OCI-M1 (cell line): ENCODE results near the gene MLLT1.

Experiments used
- DNase-seq: peaks from one replicate; lab custom pipeline; 2025; lab: John Stamatoyannopoulos, UW

Gene MLLT1

DNA sequence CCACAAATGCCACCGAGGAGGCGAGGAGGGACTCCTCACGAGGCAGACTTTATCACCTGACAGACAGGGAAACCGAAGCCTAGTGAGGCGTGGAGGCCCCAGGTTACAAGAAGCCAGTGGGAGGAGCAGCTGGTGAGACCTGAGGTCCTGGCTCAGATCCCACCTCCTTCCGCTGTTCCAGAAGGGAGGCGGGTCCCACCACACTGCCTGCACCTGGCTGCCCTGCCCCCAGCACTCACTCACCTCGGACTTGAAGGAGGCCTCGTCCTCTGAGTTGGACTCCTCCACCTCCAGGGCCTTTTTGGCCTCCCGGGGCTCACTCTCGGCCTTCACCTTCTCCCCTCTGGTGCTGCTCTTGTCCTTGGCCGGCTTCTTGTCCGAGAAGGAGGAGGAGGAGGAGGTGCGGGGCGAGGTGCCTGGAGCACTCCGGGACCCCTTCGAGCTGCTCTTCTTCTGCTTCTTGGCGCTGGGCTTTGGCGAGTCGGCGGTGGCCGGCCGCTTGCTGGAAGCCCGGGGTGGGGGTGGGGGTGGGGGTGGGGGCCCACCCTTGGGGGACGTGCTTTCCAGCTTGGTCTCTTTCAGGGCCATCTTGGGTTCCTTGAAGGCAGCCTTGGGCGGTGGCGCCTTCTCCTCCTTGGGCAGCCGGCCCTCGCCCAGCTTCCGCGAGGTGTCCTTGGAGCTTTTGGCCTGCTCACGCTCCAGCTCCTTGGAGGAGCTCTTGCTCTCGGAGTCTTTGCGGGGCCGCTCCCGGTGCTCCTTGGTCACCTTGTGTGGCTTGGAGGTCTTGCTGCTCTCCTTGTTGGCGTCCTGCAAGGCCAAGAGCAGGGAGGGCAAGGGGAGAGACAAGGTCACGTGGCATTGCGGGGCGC lies 57.7 kb downstream of the MLLT1 start:
- no peak for DNase-seq

DNA sequence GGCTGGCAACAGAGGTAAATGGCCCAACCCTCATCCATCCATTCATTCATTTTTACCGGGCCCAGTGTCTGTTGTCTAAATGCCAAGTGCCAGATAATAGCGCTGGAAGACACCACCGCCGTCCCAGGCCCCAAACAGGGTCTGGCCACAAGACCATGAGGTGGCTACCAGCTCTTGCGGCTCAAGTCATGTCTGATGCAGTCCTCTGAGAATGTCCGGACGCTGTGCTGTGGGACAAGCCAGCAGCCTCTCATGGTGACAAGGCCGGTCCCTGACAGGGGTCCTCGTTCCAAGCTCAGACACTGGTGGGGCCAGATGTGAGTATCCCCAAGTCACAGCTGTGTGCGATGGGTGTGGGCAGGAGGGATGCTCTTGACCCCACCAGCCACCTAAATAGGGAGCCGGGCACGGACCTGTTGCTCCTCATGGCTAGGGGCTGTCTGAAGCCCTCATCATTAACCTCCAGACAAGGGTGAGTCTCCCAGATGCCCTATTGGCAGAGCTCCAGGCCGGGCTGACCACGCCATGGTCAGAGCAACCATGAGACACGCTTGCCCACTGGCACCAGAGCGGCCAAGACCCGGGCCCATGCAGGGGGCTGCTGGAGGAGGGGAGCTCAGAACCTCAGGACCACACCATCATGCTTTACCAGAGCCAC lies 58.4 kb downstream of the MLLT1 start:
- DNase-seq: no peak

DNA sequence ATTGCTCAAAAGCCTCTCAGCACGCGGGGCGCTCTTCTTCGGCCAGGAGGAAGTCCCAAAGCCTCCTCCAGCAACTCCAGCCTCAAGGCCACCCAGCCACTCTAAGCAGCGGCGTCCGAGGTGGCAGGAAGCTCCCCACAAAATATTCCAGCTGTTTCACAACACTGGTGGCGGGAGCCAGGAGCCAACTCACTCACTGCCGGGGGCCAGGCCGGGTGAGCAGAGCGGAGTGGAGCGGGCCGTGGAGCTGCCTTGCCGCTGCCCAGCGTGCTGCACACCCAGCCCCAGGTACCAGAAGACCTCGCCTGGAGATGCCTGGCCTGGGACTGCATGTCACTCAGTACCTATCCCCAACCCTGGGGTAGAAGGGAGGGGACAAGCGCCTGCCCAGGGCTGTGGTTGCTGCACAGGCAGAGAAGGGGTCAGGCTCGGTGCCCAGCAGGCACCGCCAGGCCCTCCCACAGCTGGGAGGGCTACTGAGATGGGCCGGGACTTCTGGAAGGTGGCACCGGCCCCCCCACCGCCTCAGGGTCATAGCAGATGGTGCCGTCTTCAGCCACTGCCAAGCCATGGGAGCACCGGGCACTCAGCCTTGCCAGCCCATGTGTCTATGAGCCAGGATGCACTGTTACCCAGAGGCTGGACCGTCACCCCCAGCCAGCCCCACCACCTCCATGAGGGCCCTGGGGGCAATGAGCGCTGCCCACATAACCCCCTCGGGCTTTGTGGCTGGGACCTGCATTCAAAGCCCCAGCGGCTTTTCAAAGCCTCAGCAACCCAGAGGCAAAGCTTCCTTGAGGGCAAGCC lies 59.2 kb downstream of the MLLT1 start:
- DNase-seq: no peak

DNA sequence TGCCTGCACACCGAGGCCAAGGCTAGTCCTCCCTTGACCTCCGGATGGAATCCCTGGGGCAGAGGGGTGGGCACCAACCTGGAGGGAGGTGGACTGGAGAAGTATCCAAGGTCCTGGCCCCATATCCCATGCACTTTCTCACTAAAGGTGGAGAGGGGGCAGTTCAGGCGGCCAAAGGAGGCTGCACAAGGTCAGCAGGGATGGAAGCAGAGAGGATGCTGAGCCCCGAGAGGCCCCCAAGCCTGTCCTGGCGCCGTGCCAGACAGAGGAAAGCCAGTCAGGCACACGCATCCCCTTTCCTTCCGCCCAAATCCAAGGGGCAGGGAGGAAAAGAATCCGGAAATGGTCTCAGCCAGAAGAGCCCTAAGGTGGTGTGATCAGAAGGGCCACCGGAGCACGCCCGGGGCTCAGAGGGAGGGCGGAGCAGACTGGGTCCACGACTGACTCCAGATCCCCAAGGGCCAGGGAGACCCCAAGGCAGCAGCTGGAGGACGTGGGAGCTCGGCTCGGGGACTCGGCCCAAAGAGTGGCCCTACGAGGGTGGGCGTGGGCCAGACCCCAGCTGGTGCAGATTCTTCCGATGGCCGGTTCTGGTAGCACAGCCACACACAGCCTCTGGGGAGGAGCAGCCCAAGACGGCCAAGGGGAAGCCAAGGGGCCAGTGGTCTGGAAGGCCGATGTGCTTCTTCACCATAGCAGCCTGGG lies 60.0 kb downstream of the MLLT1 start:
- no peak for DNase-seq

DNA sequence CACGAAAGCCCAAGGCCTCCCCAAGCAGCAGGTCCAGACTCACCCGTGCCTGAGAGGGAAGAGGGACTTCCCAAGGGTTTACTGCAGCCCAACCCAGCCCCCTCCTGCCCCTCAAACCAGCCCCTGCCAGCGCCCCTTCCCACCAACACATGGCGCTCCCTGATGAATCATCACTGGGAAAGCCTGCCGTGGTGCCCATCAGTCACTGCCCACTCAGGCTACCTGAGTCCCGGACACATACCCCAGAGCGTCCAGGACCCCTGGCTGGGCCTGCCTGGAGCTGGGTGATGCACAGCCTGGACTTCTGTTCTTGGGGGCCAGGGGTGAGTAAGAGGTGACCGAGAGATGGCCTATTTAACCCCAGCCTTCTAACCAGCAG lies 60.6 kb downstream of the MLLT1 start:
- DNase-seq: no peak

DNA sequence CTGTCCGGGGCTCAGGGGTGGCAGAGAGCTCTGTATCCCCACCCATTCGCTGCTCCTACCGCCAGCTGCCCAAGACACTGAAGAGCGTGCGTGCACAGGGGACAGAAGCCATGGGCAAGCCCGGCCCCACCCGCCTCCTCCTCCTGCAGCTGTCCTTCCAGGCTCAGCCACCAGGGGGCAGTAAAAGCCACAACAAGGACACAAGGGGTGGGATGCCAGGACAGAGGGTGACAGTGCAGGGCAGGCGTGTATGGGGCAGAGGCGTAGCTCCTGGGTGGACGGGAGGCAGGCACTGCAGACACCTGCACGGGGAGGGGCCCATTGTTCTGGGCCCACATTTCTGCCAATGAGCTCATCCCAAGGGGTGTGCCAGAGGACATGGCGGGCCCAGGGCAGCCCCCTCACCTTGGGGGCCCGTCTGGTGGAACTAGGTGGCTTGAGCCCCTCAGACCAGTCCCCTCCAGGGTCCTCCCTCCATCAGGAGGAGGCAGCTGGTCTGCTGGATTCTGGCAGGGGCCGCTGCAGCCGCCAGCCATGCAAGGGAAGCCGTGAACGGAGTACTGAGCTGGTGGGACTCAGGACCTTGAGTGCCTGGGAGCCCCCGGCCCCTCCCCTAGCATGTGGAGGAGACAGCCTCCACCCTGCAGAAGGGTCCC lies 61.2 kb downstream of the MLLT1 start:
- DNase-seq: peak; percentile 74

DNA sequence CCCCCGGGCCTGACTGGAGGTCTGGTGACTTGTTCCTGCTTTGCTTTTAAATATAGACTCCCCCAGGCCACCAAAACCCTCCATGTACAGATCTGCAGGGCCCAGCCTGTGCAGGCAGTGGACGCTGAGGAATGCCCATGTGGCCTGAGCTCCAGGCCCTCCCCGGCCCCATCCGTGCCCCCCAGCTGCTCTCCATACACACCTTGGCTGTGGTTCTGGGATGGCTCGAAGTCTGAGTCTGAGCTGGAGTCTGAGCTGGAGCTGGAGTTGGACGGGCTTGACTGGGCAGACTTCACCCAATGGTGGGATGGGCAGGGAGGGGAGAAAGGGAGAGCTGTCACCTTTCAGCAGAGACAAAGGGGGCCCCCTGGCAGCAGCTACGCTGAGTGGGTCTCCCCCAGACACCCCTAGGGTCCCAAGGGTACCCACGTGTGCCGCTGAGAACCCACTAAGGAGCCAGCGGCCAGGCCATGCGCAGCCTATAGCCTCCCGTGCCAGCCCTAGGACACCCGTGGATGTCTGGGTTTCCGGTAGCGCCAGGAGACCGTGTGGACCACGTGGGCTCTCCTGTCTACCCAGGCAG lies 61.9 kb downstream of the MLLT1 start:
- no peak for DNase-seq

DNA sequence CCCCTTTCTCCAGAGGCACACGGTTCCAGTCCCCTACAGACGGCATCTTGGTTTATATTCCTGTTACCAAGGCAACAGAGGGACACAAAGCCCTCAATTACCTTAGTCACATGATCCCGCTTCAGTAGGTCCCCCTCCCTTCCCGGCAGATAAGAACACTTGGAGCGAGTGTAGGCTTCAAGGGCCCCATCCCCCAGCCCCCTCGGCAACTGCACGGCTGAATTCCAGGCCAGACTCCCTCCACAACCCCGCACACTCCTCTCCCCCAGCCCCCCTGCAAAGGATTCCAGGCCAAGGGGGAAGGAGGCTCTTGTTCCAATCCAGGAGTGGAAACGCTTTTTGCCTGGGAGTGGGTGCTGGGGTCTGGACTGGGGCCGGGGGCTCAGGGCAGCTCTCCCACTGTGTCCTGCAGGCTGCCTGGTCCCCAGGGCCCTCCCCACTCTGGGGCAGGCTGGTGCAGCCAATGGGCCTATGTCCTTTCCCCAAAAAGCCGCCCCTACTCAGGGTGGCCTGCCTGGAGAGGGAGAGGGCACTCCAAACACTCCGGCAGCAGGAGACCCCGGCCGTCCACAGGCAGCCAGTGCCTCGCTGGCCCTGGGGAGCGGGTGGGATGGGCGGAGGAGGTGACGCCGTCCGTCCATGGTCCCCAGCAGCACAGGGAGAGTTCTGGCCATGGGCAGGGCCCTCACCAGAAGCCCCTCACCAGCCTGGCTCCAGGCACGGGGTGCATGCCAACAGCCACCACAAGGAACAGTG lies 62.6 kb downstream of the MLLT1 start:
- no peak for DNase-seq

DNA sequence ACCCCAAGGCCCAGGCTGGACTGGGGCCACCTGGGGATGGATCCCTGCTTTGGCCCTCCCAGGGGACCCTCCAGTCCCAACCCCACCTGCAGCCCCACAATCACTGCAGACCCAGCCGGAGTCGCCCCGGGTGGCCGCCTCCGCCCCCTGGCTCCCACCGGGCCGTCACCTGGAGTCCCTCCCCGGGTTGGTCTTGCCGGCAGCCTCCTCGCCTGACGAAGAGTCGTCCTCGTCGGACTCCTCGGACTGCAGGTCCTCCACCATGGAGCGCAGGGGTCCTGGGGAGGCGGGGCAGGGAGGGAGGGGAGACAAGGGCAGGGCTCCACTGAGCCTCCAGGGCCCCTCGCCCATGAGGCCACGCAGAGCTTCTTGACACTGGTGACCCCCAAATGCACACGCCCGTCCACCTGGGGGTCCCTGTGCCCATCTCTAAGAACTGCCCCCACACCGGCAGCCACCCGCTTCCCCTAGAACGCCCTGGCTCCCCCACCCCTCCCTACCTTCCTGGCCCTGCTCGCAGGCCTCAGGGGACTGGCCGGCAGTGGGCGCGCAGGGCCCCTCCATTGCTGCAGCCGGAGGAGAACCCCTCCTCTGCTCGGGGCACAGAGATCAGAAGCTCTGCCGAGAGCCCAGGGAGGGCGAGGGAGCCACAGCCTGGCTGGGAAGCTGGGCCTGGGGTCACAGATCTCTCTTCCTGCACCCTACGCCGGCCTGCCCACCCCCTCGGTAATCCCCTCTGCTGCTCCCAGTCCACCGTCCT lies 63.4 kb downstream of the MLLT1 start:
- DNase-seq: no peak

DNA sequence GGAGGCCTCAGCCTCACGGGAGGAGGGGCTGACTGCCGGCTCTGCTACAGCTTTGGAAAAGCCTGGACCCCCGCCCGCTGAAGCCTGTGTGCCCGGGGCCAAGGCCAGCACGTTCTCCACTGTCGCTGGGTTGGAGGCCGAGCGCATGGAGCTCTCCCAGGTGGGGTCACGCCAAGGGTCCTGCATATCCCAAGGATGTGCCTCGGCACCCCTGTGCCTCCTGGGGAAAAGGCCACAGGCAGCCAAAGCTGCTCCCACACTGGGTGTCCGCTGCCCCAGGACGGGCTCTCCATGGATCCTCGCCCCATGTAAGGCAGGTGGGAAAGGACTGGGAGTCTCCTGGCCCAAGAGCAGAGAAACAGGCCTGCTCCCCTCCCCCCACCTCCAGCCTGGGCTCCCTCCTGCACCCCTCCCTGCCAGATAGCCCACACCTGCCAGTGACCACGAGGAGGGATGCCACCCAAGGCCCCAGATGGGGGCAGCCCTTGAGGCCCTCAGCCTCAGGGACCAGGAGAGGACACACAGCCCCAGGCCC lies 64.0 kb downstream of the MLLT1 start:
- DNase-seq: no peak

DNA sequence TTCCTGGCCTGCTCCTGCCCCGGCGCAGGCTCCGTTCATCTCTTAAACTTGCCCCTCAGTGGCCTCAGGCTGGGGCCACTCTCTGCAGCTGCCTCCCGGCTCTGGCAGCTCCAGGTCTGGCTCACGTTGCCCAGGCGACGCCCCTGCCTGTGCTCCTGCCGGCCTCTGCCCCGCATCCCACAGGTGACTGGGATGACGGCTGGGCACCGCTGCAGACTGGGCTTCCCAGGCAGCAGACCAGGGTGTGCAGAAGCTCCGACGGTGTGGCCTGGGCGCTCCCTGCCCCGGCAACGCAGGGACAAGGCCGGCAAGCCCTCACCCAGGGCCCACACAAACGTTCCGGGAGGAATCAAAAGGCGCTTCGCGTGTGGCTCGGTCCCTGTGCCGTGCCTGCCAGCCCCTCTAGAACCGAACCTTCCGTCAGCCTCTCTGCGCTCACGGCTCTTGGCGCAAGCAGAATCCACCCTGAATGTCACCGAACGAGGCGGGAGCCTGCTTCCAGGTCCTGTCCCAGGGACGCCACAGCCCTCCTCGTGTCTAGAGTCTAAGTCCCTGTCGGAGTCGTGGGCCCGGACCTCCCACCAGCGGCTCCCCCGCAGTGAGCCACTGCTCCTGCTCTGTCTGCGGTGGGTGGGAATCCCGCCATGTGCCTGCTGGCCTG lies 64.8 kb downstream of the MLLT1 start:
- DNase-seq: no peak

DNA sequence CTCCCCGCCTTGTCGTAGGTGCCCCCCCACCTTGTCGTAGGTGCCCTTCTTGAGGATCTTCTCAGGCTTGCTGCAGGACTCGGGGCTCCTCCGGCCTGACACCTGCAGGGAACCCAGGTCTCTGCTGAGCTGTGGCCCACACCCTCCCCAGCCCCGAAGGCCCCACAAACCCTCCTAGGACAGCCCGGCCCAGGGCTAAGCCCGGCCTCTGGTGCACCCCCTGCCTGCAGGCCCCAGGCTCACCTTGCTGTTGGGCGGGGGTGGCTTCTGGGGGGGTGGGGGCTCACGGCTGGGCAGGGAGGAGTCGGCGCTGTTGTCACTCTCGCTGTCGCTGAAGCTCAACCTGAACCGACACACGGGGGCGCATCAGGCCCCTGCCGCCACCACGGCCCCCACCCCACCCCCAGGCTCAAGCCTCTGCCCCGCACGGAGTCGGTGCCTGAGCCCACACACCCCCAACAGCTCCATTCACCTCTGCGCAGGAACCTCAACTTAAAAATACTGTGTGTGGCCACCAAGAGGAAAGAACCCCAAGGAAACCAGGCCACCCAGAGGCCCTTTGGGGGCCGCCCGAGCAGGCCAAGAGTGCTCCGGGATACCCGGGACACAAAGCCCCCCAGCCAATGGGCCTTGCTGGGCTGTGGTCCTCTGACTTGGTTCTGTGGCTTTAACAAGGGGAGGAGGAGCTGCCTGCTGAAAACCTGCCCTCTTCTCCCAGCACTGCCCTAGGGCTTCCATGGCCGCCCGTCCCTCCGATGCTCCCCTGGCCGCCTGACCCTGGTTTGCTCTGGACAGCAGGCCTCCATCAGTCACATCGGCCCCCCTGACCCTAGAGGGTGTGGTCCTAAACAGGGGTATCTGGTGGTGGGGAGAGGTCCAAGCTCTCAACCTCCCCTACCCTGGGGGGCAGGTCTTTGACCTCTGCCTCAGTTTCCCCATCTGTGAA lies 65.8 kb downstream of the MLLT1 start:
- no peak for DNase-seq

DNA sequence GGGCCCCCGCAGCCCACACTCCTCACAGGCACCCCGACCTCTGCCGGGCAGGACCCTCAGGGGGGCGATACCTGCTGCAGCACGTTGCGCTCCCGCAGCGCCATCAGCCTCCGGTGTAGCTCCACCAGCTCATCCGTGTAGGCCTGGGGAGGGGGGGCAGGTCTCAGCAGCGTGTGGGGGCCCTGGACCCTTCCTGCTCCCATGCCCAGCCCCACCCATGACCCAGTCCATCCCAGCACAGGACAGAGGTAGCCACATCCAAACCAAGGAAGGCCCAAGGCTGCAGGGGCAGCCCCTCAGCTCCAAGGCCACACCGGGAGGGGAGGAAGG lies 66.5 kb downstream of the MLLT1 start:
- no peak for DNase-seq

DNA sequence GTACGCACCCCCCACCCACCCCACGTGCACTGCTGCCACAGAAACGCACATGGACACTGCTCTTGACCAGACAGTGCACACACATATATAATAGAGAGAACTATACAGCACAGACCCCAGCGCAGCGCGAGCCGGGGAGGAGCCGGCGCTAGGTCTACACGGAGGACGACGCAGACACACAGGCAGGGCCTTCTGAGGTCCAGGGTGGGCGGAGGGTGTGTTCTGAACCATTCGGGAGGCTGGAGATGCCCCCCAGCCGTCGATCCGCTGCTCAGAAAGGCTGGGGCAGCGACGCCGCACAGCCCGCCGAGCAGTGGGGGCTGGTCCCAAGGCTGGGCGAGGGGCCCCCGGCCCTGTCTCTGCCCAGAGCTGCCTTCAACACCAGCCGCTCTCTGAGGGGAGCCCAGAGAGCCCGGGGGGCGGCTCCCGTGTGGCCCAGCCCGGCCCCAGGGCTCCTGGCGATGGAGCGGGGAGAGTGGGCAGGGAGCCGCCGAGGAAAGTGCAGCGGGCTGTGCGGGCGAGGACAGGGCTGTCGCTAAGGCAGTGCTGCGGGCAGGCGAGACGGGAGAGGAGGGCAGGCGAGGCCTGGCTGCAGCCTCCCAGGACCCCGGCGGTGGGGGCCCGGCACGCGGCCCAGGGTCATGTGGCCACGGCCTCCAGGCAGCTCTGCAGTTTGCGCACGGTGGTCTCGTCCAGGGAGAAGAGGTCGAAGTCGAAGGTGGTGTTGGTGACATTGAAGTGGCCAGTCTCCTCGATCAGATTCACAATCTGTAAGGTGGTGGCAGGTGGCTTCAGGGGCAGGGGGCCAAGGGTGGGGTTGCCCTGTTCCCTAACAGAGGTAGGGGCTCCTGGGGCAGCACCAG lies 67.1 kb downstream of the MLLT1 start:
- no peak for DNase-seq

DNA sequence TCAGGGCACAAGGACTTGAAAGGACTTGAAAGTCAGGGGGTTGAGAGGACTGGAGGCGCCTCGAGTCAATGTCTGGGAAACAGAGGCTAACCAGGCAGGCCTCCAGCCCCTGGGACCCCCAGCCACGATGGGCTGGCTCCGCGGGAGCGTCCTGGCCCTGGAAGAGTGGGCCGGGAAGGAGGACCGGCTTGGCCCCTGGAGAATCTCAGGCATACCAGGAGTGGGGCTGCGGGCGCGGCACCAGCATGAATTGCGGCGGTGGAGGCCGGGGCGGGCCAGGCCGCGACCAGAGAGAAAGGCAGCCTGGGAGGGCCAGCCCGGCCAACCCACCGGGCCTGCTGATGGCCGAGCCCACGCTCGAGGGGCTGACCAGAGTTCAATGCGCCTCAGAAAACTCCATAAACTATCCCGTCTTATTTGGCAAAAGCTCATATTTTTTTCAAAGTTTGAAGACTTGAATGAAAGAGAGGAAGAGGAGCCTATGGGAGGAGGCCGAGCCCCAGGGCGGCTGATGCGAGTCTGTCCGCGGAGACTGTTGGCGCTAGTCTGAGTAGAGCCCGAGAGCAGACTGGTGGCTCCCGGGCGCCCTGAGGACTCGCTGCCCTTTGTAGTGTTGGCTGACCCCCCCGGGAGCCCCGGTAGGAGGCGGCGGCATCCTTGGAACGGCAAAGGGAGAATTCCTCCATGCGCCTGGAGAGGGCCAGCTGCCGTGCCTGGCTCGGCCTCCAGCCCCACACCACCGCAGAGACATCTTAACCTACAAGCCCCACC lies 68.0 kb downstream of the MLLT1 start:
- no peak for DNase-seq
